Transverse colon (tissue), 4 donors: ENCODE data around the gene SYT11. TPM values are rescaled to one million over a fixed set of nuclear protein-coding genes. Genes with fewer than 3 reads are reported as not detected.
"Not testable (repeated sequence)": the region's sequence is repeated elsewhere in the genome, so short reads cannot be mapped to it uniquely, and the experiment has no call there.

Source experiments
- DNase-seq: peaks from one replicate; pipeline ENCODE4 v3.0.0-alpha.2; 2019
- H3K27ac ChIP-seq, 4 donors: fragments of 200-600 bp; sonication (generic); 2 replicates each; pipeline ENCODE4 v1.5.1; 2016 to 2018; ENCODE audit warnings: inconsistent platforms in 4 of 4
- H3K27me3 ChIP-seq: fragments of 200-600 bp; sonication (generic); 2 replicates; pipeline ENCODE4 v1.5.1; 2017; ENCODE audit warnings: inconsistent platforms
- H3K36me3 ChIP-seq, 4 donors: fragments of 200-600 bp; sonication (generic); 2 replicates each; pipeline ENCODE4 v1.5.1; 2017 to 2019; ENCODE audit warnings: inconsistent platforms in 4 of 4
- H3K4me1 ChIP-seq, 4 donors: fragments of 200-600 bp; sonication (generic); 2 replicates each; pipeline ENCODE4 v1.5.1; 2017 to 2020; ENCODE audit warnings: inconsistent platforms in 4 of 4
- H3K4me3 ChIP-seq, 4 donors: fragments of 200-600 bp; sonication (generic); 1 replicate in 1 of 4; 2 replicates in 3 of 4; pipeline versions ENCODE4 v1.5.1 to v1.6.1; 2017 to 2019; ENCODE audit warnings: inconsistent platforms in 4 of 4
- H3K9me3 ChIP-seq, 2 donors: fragments of 200-600 bp; sonication (generic); 2 replicates each; pipeline ENCODE4 v1.5.1; 2017 to 2019; ENCODE audit warnings: inconsistent platforms in 2 of 2
- CTCF ChIP-seq, 5 experiments: fragments of 200-600 bp in 3 of 5; fragments of 450-650 bp in 2 of 5; sonication (generic) in 3 of 5; IDR thresholded peaks; 1 replicate in 2 of 5; 2 replicates in 3 of 5; pipeline ENCODE4 v1.5.1; 2016 to 2017; ENCODE audit warnings: antibody characterized with exemption in 5 of 5, inconsistent platforms in 3 of 5, mild to moderate bottlenecking in 2 of 5, moderate library complexity in 1 of 5
- EP300 ChIP-seq: sonication (generic); formaldehyde crosslinking; IDR thresholded peaks from one replicate; pipeline ENCODE4 v1.6.1; 2017; ENCODE audit warnings: antibody characterized with exemption, low read depth
- POLR2A ChIP-seq: fragments of 450-650 bp; IDR thresholded peaks from one replicate; pipeline ENCODE4 v1.6.1; 2016; ENCODE audit warnings: antibody characterized with exemption, mild to moderate bottlenecking, moderate library complexity
- POLR2AphosphoS5 ChIP-seq, 3 donors: sonication (generic); formaldehyde crosslinking; IDR thresholded peaks; one replicate each; pipeline ENCODE4 v1.6.1; 2016; ENCODE audit warnings: antibody characterized with exemption in 3 of 3
- WGBS, 2 donors: methylation state at CpG; one replicate each; pipeline ENCODE4 v1.1.5; 2018; ENCODE audit warnings: low coverage in 1 of 2; 5-methylcytosine and 5-hydroxymethylcytosine counted together
- in situ Hi-C, 4 donors: fragments of 200-750 bp; cut with MboI; loops; one replicate each; pipeline versions ENCODE4 v1.15.0 to v1.15.1; 2017; ENCODE audit warnings: low sequenced_read_pairs in 3 of 4, low pct_ligation_motif_present in 1 of 4, low pct_unique_long_range_greater_than_20kb in 1 of 4
- intact Hi-C: fragments of 100-400 bp; cut with DNase I; formaldehyde crosslinking; loops from one replicate; pipeline ENCODE4 v1.15.1; 2023; ENCODE audit warnings: low total_unique reads
- total RNA-seq, 4 donors: library from RNA; depleted of rRNA; stranded (reverse); fragments of >200 nt; gene quantifications; one replicate each; pipeline ENCODE4 v1.1.0, GENCODE V29; 2016

Gene SYT11
- total RNA-seq, 4 donors from 2014 or later, result 2.2 to 5.9 (median 3.6) TPM

GRCh38 chr1:155834296-155834926, 25.0 kb upstream of the SYT11 start:
- Histone ChIP-seq H3K4me1 (peaks cover 0 to 5% (median 0%) of the 10 kb centered on the region in 4 donors), H3K9me3 (no peaks in the 10 kb centered on the region), H3K27me3 (no peaks in the 10 kb centered on the region), H3K36me3 (no peaks in the 10 kb centered on the region), H3K4me3 (no peak overlapping the region), H3K27ac (no peak overlapping the region)
- WGBS, 2 donors, result 90% methylated on average over 11 of the region's 11 CpGs; no CpG with 5 or more reads in 1 of the 2 donors
- DNase-seq, result no peak
- in situ Hi-C loops (no loop called here), intact Hi-C loops (no loop called here)
- TF ChIP-seq EP300 (no peak), POLR2A (no peak)

GRCh38 chr1:155834927-155835399, 24.4 kb upstream of the SYT11 start:
- in situ Hi-C loops, H3K9me3 ChIP-seq, H3K36me3 ChIP-seq, H3K27ac ChIP-seq, intact Hi-C loops, DNase-seq, H3K4me1 ChIP-seq, H3K27me3 ChIP-seq, H3K4me3 ChIP-seq: not testable (repeated sequence)
- WGBS, 2 donors, result 87% methylated on average over 9 of the region's 9 CpGs; no CpG with 5 or more reads in 1 of the 2 donors

- Histone ChIP-seq H3K9me3 (no peaks in the 10 kb centered on the region), H3K27ac (no peak overlapping the region), H3K36me3 (no peaks in the 10 kb centered on the region), H3K27me3 (no peaks in the 10 kb centered on the region), H3K4me3 (no peak overlapping the region), H3K4me1 (peaks cover 0 to 5% (median 0%) of the 10 kb centered on the region in 4 donors)
- intact Hi-C loops (no loop called here), in situ Hi-C loops (no loop called here)
- WGBS, 2 donors, result 90 to 93% methylated on average over 2 to 6 of the region's 6 CpGs
- no peak for TF ChIP-seq POLR2AphosphoS5 (IDR thresholded peaks at IDR 0.05)
- TF ChIP-seq CTCF (IDR thresholded peaks at IDR 0.05), result no peak
- no peak for TF ChIP-seq EP300
- no peak for TF ChIP-seq POLR2A
- DNase-seq, result no peak
Observed at GRCh38 chr1:155835548-155835947, 23.8 kb upstream of the SYT11 start.

GRCh38 chr1:155840386-155840785, 19.0 kb upstream of the SYT11 start:
- H3K9me3 ChIP-seq, result no peaks in the 10 kb centered on the region
- DNase-seq, result no peak
- H3K27me3 ChIP-seq, result no peaks in the 10 kb centered on the region
- TF ChIP-seq CTCF (IDR thresholded peaks at IDR 0.05), result no peak
- no peak for TF ChIP-seq POLR2A
- no peak for TF ChIP-seq EP300
- TF ChIP-seq POLR2AphosphoS5 (IDR thresholded peaks at IDR 0.05), result no peak
- H3K27ac ChIP-seq, result no peak overlapping the region
- in situ Hi-C loops, result no loop called here
- peaks cover 0 to 6% (median 2%) of the 10 kb centered on the region in 4 donors for H3K4me1 ChIP-seq
- intact Hi-C loops, result no loop called here
- no peak overlapping the region for H3K4me3 ChIP-seq
- H3K36me3 ChIP-seq, result peaks cover 0 to 5% (median 0%) of the 10 kb centered on the region in 4 donors
- WGBS, 2 donors, result 78% methylated on average over 5 of the region's 5 CpGs; no CpG with 5 or more reads in 1 of the 2 donors

- TF ChIP-seq EP300, result no peak
- no peak for TF ChIP-seq POLR2AphosphoS5 (IDR thresholded peaks at IDR 0.05)
- TF ChIP-seq POLR2A, result no peak
- no peak for TF ChIP-seq CTCF (IDR thresholded peaks at IDR 0.05)
- in situ Hi-C loops, result no loop called here
- Histone ChIP-seq H3K27ac (no peak overlapping the region), H3K9me3 (no peaks in the 10 kb centered on the region), H3K27me3 (no peaks in the 10 kb centered on the region), H3K4me1 (peaks cover 0 to 14% (median 2%) of the 10 kb centered on the region in 4 donors), H3K36me3 (peaks cover 0 to 19% (median 2%) of the 10 kb centered on the region in 4 donors), H3K4me3 (no peak overlapping the region)
- 77% methylated on average over 1 of the region's 1 CpG; no CpG with 5 or more reads in 1 of the 2 donors for WGBS, 2 donors
- intact Hi-C loops, result no loop called here
- DNase-seq, result no peak
Observed at GRCh38 chr1:155844860-155845421, 14.4 kb upstream of the SYT11 start.
